ENCODE results near the gene ZNF835. TPM values are rescaled to one million over a fixed set of nuclear protein-coding genes. Genes with fewer than 3 reads are reported as not detected.
"Not testable (repeated sequence)": the region's sequence is repeated elsewhere in the genome, so short reads cannot be mapped to it uniquely, and the experiment has no call there.

The ZNF835 gene
- not detected in 2 replicates for total RNA-seq (2014; rRNA removed; shearing (Covaris generic); ENCODE audit: low replicate concordance)

DNA sequence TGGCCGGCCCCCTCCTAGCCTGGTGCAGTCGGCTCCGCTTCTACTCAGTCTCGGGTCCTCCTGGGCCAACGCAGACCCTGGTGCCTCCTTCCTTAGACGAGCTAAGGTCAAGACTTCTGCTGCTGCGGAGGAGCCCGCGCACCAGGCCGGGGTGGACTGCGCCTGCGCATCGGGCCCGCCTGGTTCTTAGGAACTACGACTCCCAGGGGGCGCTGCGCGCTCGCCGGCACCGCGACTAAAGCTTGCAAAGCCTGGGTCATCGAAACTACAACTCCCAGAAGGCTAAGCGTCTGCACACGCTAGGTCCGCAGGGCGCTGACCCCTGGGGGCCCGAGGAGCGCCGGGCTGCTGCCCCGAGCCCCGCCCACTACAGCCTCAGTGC lies at the start of gene ZNF835:
ZNF835 (minus strand) TSS at position 145 of the 382 bp plus-strand sequence. CDS start 6,559 bp downstream, outside the sequence.
- no peak within 1 kb of the TSS for H3K4me3 ChIP-seq
- no peaks in the 10 kb centered on the region for H3K27me3 ChIP-seq
- DNase-seq, result no peak
- H3K36me3 ChIP-seq, result no peaks in the 10 kb centered on the region
- H3K9me3 ChIP-seq, result no peaks in the 10 kb centered on the region; the same call in none of the 2 replicates

DNA sequence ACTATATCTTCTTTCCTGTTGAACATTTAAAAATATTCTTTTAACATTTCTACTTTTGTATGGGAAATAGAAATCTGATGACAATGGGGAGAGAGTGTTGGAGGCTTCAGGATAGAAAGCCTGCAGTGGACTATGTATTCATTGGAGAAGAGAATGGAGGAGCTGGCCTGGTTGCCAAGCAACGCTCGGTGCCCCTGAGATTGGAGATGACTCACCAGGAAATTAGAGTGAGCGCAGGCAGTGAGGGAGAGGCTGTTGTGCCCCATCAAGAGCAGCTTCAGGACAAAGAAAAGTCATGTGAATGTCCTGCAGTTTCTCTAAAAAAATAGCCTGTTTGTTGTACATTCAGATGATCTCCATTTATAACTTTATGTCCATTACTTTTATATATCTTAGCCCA lies 48.7 kb upstream of the ZNF835 start:
- no peaks in the 10 kb centered on the region for H3K36me3 ChIP-seq
- H3K9me3 ChIP-seq, result no peaks in the 10 kb centered on the region
- H3K4me3 ChIP-seq, result no peak overlapping the region
- no peak for DNase-seq
- no peaks in the 10 kb centered on the region for H3K27me3 ChIP-seq

DNA sequence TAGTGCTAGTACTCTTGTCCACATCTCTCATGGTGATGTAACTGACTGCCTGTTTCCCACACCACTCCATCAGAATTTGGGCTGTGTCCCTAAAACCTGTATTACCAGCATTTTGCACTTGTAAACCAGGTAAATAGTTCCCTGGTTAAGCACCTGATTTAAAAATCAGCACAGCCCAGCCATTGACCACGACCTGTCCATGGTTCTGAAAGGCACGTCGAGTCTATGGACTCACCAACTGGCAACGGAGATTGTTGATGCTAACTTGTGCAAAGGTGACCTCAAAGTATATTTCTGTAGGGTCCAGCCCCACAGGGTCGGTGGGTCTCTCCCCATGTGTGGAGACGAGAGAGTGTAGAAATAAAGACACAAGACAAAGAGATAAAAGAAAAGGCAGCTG lies 46.7 kb upstream of the ZNF835 start:
- H3K4me3 ChIP-seq, result no peak overlapping the region
- no peak for DNase-seq
- no peaks in the 10 kb centered on the region for H3K9me3 ChIP-seq
- H3K27me3 ChIP-seq, result no peaks in the 10 kb centered on the region
- H3K36me3 ChIP-seq, result no peaks in the 10 kb centered on the region

DNA sequence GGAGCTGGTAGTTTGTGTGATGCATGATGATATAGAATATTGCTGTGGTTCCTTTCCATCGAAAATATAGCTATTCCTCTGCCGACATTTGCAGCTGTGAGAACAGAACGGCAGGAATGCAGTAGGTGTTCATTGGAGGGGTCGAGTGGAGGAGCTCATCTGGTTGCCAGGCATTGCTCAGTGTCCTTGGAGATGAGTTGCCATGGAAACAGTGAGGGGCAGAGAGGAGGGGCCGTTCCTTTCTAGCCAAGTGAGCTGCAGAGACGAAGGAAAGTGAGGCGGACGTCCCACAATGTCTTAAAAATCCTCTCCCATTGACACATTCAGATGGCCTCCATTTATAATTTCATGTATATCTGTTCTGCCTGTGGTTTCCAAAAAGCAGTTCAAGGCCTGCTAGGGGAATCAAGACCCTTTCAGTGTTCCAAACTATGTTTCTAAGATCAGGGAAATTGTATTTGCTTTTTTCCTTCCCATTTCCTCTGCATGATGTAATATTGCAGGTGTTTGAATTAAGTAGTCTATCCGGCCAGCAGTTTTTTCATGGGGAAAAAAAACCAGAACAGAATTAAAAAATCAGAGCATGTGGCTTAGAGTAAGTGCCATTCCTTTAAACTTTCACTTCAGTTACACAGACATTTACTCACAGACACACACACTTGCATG lies 41.2 kb upstream of the ZNF835 start:
- Histone ChIP-seq H3K9me3 (no peaks in the 10 kb centered on the region), H3K4me3 (no peak overlapping the region), H3K36me3 (no peaks in the 10 kb centered on the region), H3K27me3 (no peaks in the 10 kb centered on the region)
- DNase-seq, result no peak

DNA sequence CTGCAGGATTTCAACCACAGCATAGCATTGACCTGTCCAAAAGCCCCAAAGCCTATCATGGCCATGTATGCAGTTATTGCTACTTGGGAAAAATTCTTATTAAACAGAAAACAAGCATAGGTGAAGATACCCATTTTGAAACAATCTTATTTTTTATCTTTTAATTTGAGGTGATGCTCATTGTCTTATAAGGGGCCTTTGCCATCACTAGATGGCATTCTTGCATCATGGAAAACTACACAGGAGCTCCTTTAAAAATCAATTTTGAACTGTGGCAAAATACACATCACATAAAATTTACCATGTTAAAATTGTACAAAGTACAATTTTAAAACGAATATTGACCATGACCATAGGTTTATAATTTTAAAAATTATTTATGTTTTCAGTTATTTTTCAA lies 38.9 kb upstream of the ZNF835 start:
- H3K9me3 ChIP-seq, result no peaks in the 10 kb centered on the region
- H3K36me3 ChIP-seq, result no peaks in the 10 kb centered on the region
- H3K4me3 ChIP-seq, result no peak overlapping the region

DNA sequence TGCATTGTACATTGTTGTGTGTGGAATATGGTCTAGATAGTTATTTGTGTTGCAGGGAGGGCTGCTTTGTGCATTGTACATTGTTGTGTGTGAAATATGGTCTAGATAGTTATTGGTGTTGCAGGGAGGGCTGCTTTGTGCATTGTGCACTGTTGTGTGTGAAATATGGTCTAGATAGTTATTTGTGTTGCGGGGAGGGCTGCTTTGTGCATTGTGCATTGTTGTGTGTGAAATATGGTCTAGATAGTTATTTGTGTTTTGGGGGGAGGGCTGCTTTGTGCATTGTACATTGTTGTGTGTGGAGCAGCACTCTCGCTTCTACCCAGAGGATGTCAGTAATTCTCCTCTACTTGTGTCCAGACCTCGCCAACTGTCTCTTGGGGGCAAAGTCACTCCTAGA lies 36.3 kb upstream of the ZNF835 start:
- no peak for DNase-seq
- Histone ChIP-seq H3K9me3 (no peaks in the 10 kb centered on the region), H3K27me3 (no peaks in the 10 kb centered on the region), H3K36me3 (no peaks in the 10 kb centered on the region), H3K4me3 (no peak overlapping the region)

More for the DNA sequence above, 38.9 kb upstream of the ZNF835 start:
- DNase-seq, result no peak
- H3K27me3 ChIP-seq, result no peaks in the 10 kb centered on the region

DNA sequence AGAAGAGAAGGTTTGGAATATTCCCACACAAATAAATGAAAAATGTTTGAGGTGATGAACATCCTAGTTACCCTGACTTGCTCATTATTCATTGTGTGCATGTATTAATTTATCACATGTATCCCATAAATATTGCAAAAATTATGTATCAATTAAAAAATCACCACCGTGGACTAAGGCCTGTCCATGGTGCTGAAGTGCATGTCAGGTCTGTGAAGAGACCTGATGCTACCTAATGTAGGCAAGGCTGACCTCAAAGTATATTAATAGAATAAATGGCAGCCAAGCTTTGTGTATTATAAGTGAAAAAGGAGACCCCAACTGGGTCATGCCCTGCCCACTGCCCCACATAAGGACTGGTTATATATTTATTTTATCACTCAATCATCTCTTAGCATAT lies 34.4 kb upstream of the ZNF835 start:
- H3K4me3 ChIP-seq, result no peak overlapping the region

DNA sequence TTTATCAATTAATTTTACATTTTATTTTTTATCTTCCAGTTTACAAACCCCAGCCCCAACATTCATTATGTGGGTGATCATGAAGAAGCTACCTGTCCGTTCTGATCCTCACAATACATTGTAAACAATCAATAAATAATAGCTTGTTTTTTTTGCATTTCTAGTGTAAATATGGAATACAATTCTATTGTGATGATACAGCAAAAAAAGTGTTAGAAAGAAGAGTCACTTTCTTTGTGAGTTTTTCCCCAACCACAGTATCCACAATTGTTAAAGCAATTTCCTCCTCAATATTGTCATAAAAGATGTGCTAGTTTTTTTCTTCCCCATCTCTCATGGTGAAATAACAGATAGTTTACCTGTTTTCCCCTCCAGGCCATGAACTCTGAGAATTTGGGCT lies 30.3 kb upstream of the ZNF835 start:
- no peak overlapping the region for H3K4me3 ChIP-seq
- H3K9me3 ChIP-seq, result no peaks in the 10 kb centered on the region; the same call in 1 of the 2 replicates
- H3K36me3 ChIP-seq, result no peaks in the 10 kb centered on the region
- no peak for DNase-seq
- no peaks in the 10 kb centered on the region for H3K27me3 ChIP-seq

More for the DNA sequence above, 34.4 kb upstream of the ZNF835 start:
- H3K36me3 ChIP-seq, result no peaks in the 10 kb centered on the region
- H3K9me3 ChIP-seq, result no peaks in the 10 kb centered on the region
- no peaks in the 10 kb centered on the region for H3K27me3 ChIP-seq
- DNase-seq, result no peak

DNA sequence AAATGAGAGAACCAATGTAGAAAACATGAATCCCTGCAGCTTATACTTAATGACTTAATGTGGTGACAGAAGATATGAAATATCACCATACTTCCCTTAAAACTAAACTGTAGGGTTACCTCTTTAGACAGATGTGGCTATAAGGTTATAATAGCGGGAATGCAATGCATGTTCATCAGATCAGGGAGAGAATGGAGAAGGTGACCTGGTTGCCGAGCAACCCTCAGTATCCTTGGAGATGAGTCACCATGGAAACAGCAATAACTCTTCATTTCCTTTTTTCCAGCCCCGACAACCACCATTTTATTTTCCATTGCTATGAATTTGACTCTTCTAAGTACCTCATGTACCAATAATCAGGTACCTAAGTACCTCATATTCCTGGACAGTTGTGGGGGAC lies 28.0 kb upstream of the ZNF835 start:
- no peaks in the 10 kb centered on the region for H3K36me3 ChIP-seq
- no peaks in the 10 kb centered on the region for H3K27me3 ChIP-seq
- no peak overlapping the region for H3K4me3 ChIP-seq
- DNase-seq, result no peak
- H3K9me3 ChIP-seq, result no peaks in the 10 kb centered on the region; the same call in 1 of the 2 replicates

DNA sequence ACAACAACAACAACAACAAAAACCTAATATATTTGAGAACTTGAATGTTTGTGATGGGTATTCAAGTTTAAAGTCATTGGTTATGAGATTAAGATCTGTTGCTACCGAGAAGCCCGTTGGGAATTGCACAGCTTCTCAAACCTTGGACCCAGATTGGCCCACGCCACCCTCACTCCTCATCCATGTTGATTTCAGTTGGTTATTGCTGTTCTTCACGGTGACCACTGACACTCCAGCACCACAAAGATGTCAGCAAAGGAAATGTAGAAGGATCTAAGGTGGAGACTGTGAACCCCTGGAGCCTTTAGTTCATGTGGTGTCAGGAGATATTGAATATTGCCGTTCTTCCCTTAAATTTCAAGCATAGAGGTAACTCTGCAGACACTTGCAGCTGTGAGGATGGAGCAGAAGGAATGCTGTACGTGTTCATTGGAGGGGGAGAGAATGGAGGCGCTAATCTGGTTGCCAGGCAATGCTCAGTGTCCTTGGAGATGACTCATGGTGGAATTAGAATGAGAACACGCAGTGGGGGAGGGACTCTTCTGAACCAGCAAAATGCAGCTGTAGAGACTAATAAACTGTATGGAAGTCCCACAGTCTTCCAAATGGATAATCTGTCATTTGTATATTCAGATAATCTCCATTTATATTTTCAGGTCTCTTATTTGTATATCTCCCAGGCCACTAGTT lies 20.8 kb upstream of the ZNF835 start:
- H3K36me3 ChIP-seq, result no peaks in the 10 kb centered on the region
- no peaks in the 10 kb centered on the region for H3K27me3 ChIP-seq
- H3K4me3 ChIP-seq, result no peak overlapping the region
- no peaks in the 10 kb centered on the region; the same call in 1 of the 2 replicates for H3K9me3 ChIP-seq
- no peak for DNase-seq

DNA sequence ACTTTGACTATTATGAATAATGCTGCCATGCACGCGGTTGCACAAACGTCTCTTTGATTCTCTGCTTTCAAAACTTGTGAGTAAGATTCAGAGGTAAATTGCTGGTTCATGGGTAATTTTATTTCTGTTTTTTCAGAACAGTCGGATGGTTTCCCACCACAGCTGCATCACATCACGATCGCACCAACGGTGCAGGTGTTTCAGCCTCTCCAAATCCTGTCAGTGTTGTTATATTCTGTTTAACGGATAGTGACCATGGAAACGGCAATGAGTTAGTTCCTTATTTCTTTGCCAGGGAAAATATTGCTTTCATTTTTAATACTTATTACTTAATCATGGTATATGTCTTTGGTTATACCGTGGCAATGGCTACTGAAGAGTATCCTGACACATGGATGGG lies 19.1 kb upstream of the ZNF835 start:
- Histone ChIP-seq H3K4me3 (no peak overlapping the region), H3K36me3 (no peaks in the 10 kb centered on the region), H3K27me3 (no peaks in the 10 kb centered on the region), H3K9me3 (no peaks in the 10 kb centered on the region; the same call in 1 of the 2 replicates)
- no peak for DNase-seq

DNA sequence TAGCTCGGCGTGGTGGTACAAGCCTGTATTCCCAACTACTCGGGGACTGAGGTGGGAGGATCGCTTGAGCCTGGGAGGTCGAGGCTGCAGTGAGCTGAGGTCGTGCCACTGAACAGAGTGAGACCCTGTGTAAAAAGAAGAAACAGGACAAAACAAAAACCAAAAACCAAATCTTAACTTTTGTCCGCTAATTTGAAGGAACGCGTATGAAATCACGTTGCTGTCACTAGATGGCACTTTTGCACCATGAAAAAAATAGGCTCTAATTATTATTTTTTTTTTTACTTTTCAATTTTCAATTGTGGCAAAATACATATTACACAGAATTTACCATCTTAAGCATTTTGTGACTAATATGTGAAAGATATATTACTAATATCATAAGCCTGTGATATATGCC lies 17.6 kb upstream of the ZNF835 start:
- no peak overlapping the region for H3K4me3 ChIP-seq
- no peaks in the 10 kb centered on the region for H3K36me3 ChIP-seq
- no peak for DNase-seq
- H3K27me3 ChIP-seq, result no peaks in the 10 kb centered on the region
- H3K9me3 ChIP-seq, result no peaks in the 10 kb centered on the region; the same call in 1 of the 2 replicates

DNA sequence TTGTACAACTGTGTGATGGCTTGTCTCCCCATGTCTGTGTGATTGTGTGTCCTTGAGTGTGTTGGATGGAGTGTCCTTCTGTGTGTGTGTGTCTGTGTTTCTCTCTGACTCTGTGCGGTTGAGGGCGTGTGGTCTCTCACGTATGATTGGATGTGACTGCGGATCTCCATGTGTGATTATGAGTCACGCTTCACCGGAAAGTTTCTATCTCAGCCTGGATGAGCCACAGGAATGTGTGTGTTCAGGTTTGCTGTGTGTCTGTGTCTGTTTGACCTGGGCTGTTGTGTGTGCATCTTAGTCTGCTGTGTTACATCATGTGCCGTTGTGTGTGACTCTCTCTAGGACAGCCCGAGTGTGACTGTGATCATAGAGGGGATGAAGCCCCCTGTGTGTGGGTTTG lies 15.5 kb upstream of the ZNF835 start:
- Histone ChIP-seq H3K27me3 (no peaks in the 10 kb centered on the region), H3K4me3 (no peak overlapping the region), H3K9me3 (no peaks in the 10 kb centered on the region), H3K36me3 (no peaks in the 10 kb centered on the region)
- no peak for DNase-seq

DNA sequence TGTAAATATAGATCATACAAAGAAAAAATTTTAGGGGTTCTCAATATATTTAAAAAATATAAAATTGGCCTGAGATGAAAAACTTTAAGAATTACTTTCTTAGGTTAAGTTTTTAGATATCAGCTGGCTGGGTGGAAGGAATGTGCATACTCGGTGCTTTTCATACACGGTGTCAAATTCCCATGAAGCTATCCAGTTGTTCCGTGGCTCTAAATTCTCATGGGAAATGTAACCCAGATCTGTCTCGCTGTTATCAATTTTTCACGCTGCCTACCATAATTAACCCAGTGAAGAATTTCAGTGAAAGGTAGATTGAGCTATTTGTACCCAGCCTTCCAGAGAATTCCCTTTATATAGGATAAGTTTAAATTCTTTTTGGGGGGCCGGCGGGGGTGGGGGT lies 11.6 kb upstream of the ZNF835 start:
- no peaks in the 10 kb centered on the region for H3K27me3 ChIP-seq
- no peak overlapping the region for H3K4me3 ChIP-seq
- no peaks in the 10 kb centered on the region for H3K9me3 ChIP-seq
- H3K36me3 ChIP-seq, result no peaks in the 10 kb centered on the region
- DNase-seq, result no peak

DNA sequence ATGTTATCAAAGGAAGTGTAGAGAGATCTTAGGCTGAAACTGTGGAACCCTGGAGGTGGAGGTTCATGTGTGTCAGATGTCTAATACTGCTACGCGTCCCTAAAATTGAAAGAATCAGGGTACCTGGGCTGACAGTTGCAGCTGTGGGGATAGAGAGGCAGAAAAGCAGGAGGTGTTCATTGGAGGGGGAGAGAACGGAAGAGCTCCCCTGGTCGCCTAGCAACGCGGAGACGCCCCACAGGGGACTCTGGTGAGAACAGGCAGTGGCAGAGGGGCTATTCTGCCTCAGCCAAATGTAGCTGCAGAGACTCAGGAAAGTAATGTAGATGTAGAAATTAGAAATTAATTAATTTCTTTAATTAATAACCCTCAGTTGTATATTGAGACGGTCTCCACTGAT lies 10.1 kb upstream of the ZNF835 start:
- DNase-seq, result no peak
- no peaks in the 10 kb centered on the region for H3K27me3 ChIP-seq
- no peaks in the 10 kb centered on the region for H3K9me3 ChIP-seq

DNA sequence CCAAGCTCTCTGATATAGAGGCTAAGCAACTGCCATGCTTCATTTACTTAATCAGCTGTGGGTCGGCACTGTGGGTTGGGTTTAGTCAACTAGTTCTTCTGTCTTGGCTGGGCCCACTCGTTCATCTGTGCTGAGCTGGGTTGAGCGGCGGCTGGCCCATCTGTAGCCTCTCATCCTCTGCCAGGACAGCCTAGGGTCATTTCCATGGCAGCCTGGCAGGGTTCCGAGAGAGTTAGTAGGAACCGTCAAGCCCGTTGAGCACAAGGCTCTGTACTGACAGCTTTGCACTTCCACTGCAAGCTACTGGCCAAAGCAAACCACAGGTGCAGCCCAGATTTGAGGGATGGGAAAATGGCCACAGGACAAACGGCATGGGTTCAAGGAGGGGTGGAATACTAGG lies 6.6 kb upstream of the ZNF835 start:
- no peak overlapping the region for H3K4me3 ChIP-seq
- no peaks in the 10 kb centered on the region for H3K9me3 ChIP-seq
- DNase-seq, result no peak
- H3K36me3 ChIP-seq, result no peaks in the 10 kb centered on the region
- no peaks in the 10 kb centered on the region for H3K27me3 ChIP-seq

More for the DNA sequence above, 10.1 kb upstream of the ZNF835 start:
- H3K4me3 ChIP-seq, result no peak overlapping the region
- H3K36me3 ChIP-seq, result no peaks in the 10 kb centered on the region

DNA sequence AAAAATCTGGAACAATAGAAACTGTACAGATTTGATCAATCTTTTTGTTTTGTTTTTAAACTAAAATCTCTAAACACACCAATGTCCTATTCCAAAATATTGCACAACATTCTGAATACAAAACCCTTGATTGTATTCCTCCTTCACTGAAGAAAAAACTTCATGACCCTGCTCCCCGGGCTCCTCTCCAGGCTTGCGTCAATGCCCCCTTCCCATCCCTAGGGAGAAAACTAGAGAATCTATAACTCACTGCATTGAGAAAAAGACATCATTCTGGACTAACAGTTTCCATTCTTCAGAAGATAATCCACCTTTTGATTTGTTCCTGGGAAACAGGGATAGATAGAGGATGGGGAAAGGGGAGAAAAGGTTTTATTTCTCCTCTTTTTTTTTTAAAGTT lies 1.1 kb upstream of the ZNF835 start:
- DNase-seq, H3K9me3 ChIP-seq, H3K4me3 ChIP-seq, H3K27me3 ChIP-seq, H3K36me3 ChIP-seq: not testable (repeated sequence)

All from MG63 (cell line).